HEK293 (cell line): ENCODE data around the gene GET3.

ENCODE experiments used
- CTCF ChIA-PET: fragments of 350-600 bp; formaldehyde crosslinking; extraction: SDS; loops from one replicate; lab custom pipeline; 2021; ENCODE audit warnings: antibody characterized with exemption; lab: Yijun Ruan, JAX
- POLR2A ChIA-PET: fragments of 300-600 bp; formaldehyde crosslinking; extraction: SDS; loops from one replicate; lab custom pipeline; 2020; ENCODE audit warnings: antibody characterized with exemption, inconsistent platforms; lab: Yijun Ruan, JAX
- H3K27ac ChIP-seq: fragments of 200-500 bp; sonication (Bioruptor generic); 2 replicates; pipeline ENCODE4 v1.5.1; 2014; ENCODE audit warnings: low read depth, low read length, control low read depth, inconsistent platforms; ENCODE audit errors: extremely low read depth
- H3K36me3 ChIP-seq, 2 experiments: fragments of 200-500 bp in 1 of 2; sonication (Bioruptor generic) in 1 of 2; 1 replicate in 1 of 2; 2 replicates in 1 of 2; pipeline ENCODE4 v1.5.1; 2014 to 2017; ENCODE audit warnings: inconsistent platforms in 2 of 2, low read length in 2 of 2; ENCODE audit not compliant: control insufficient read depth in 2 of 2, insufficient read depth in 1 of 2
- H3K4me1 ChIP-seq: fragments of 200-500 bp; sonication (Bioruptor generic); 2 replicates; pipeline ENCODE4 v1.5.1; 2014; ENCODE audit warnings: mild to moderate bottlenecking, low read length, inconsistent platforms; ENCODE audit not compliant: control insufficient read depth, insufficient read depth
- H3K4me3 ChIP-seq: 2 replicates; pipeline ENCODE4 v1.5.1; 2011; ENCODE audit warnings: low read depth, mild to moderate bottlenecking, control low read depth, low read length, moderate library complexity
- H3K9me3 ChIP-seq: fragments of 200-500 bp; sonication (Bioruptor generic); 2 replicates; pipeline ENCODE4 v1.5.1; 2014; ENCODE audit warnings: low read depth, low read length, inconsistent platforms; ENCODE audit not compliant: control insufficient read depth, insufficient read depth
- IKZF3 ChIP-seq: fragments of 450-650 bp; IDR thresholded peaks from 2 replicates; pipeline ENCODE4 v1.5.0; 2018; ENCODE audit warnings: missing biosample characterization, mild to moderate bottlenecking, missing genetic modification characterization, moderate library complexity
- KLF1 ChIP-seq: fragments of 450-650 bp; formaldehyde crosslinking; IDR thresholded peaks from 2 replicates; pipeline ENCODE4 v1.5.1; 2016; ENCODE audit warnings: missing biosample characterization, missing genetic modification characterization
- MEIS1 ChIP-seq: sonication (generic); formaldehyde crosslinking; IDR thresholded peaks from 2 replicates; pipeline ENCODE4 v1.8.1; 2022; ENCODE audit warnings: missing genetic modification reagents, mild to moderate bottlenecking, borderline replicate concordance
- OSR2 ChIP-seq: fragments of 450-650 bp; formaldehyde crosslinking; IDR thresholded peaks from 2 replicates; pipeline ENCODE4 v1.5.1; 2016; ENCODE audit warnings: missing biosample characterization, missing genetic modification characterization
- OVOL3 ChIP-seq: fragments of 450-650 bp; formaldehyde crosslinking; IDR thresholded peaks from 2 replicates; pipeline ENCODE4 v1.5.1; 2016; ENCODE audit warnings: missing biosample characterization, missing genetic modification characterization
- YY2 ChIP-seq: fragments of 450-650 bp; formaldehyde crosslinking; IDR thresholded peaks from 2 replicates; pipeline ENCODE4 v1.5.1; 2016; ENCODE audit warnings: missing biosample characterization, missing genetic modification characterization
- ZFP69B ChIP-seq: fragments of 450-650 bp; formaldehyde crosslinking; IDR thresholded peaks from 2 replicates; pipeline ENCODE4 v1.5.1; 2016; ENCODE audit warnings: missing biosample characterization, missing genetic modification characterization
- ZNF112 ChIP-seq: fragments of 450-650 bp; formaldehyde crosslinking; IDR thresholded peaks from 2 replicates; pipeline ENCODE4 v1.5.0; 2017; ENCODE audit warnings: missing biosample characterization, missing genetic modification characterization
- ZNF16 ChIP-seq: fragments of 450-650 bp; formaldehyde crosslinking; IDR thresholded peaks from 2 replicates; pipeline ENCODE4 v1.5.1; 2016; ENCODE audit warnings: low read depth, missing biosample characterization, missing genetic modification characterization
- ZNF2 ChIP-seq: fragments of 450-650 bp; formaldehyde crosslinking; IDR thresholded peaks from 2 replicates; pipeline ENCODE4 v1.5.1; 2016; ENCODE audit warnings: missing biosample characterization, missing genetic modification characterization
- ZNF341 ChIP-seq: fragments of 450-650 bp; formaldehyde crosslinking; IDR thresholded peaks from 2 replicates; pipeline ENCODE4; 2016; ENCODE audit warnings: low read depth, missing biosample characterization, missing genetic modification characterization
- ZNF521 ChIP-seq: fragments of 450-650 bp; formaldehyde crosslinking; IDR thresholded peaks from 2 replicates; pipeline ENCODE4 v1.5.1; 2017; ENCODE audit warnings: missing biosample characterization, mild to moderate bottlenecking, missing genetic modification characterization
- ZNF549 ChIP-seq: fragments of 450-650 bp; IDR thresholded peaks from 2 replicates; pipeline ENCODE4 v1.5.1; 2018; ENCODE audit warnings: missing biosample characterization, missing genetic modification characterization, mild to moderate bottlenecking, inconsistent platforms, moderate library complexity
- ZNF558 ChIP-seq: fragments of 450-650 bp; formaldehyde crosslinking; IDR thresholded peaks from 2 replicates; pipeline ENCODE4 v1.5.1; 2016; ENCODE audit warnings: missing biosample characterization, missing genetic modification characterization
- ZNF629 ChIP-seq: fragments of 450-650 bp; formaldehyde crosslinking; IDR thresholded peaks from 2 replicates; pipeline ENCODE4 v1.5.1; 2017; ENCODE audit warnings: missing biosample characterization, missing genetic modification characterization
- ZNF76 ChIP-seq: fragments of 450-650 bp; formaldehyde crosslinking; IDR thresholded peaks from 2 replicates; pipeline ENCODE4; 2016; ENCODE audit warnings: low read depth, missing biosample characterization, missing genetic modification characterization, borderline replicate concordance
- ZSCAN30 ChIP-seq: fragments of 450-650 bp; IDR thresholded peaks from 2 replicates; pipeline ENCODE4 v1.5.1; 2018; ENCODE audit warnings: missing biosample characterization, mild to moderate bottlenecking, missing genetic modification characterization, moderate library complexity
- TF ChIP-seq, protein P1 (sequence below): fragments of 450-650 bp; formaldehyde crosslinking; IDR thresholded peaks from 2 replicates; pipeline ENCODE4 v1.5.1; 2016; ENCODE audit warnings: missing biosample characterization, missing genetic modification characterization
- TF ChIP-seq, protein P2 (sequence below): fragments of 450-650 bp; formaldehyde crosslinking; IDR thresholded peaks from 2 replicates; pipeline ENCODE4; 2016; ENCODE audit warnings: missing biosample characterization, missing genetic modification characterization
- TF ChIP-seq, protein P3 (sequence below): fragments of 450-650 bp; formaldehyde crosslinking; IDR thresholded peaks from 2 replicates; pipeline ENCODE4 v1.5.1; 2016; ENCODE audit warnings: missing biosample characterization, missing genetic modification characterization
- TF ChIP-seq, protein P4 (sequence below): fragments of 450-650 bp; formaldehyde crosslinking; IDR thresholded peaks from 2 replicates; pipeline ENCODE4 v1.5.1; 2016; ENCODE audit warnings: missing biosample characterization, missing genetic modification characterization, borderline replicate concordance

Gene GET3

DNA sequence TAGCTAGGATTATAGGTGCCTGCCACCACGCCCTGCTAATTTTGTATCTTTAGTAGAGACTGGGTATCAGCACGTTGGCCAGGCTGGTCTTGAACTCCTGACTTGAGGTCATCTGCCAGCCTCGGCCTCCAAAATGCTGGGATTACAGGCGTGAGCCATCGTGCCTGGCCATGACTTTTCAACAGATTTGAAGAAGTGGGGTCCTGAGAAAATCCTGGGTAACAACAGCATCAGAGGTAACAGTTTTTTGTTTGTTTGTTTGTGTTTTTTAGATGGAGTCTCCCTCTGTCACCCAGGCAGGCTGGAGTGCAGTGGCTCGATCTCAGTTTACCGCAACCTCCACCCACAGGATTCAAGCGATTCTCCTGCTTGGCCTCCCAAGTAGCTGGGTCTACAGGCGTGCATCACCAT, 57.7 kb downstream of the GET3 start:
- no peak for TF ChIP-seq ZNF112 (tag by site-specific recombination)
- TF ChIP-seq KLF1 (tag by site-specific recombination), result no peak
- no peak for TF ChIP-seq ZNF2 (tag by site-specific recombination)
- no peak for TF ChIP-seq MEIS1 (CRISPR knock-in tag)
- TF ChIP-seq ZSCAN30 (tag by site-specific recombination), result no peak
- TF ChIP-seq YY2 (tag by site-specific recombination), result no peak
- no peak for TF ChIP-seq OVOL3 (tag by site-specific recombination)
- TF ChIP-seq, protein P1, sequence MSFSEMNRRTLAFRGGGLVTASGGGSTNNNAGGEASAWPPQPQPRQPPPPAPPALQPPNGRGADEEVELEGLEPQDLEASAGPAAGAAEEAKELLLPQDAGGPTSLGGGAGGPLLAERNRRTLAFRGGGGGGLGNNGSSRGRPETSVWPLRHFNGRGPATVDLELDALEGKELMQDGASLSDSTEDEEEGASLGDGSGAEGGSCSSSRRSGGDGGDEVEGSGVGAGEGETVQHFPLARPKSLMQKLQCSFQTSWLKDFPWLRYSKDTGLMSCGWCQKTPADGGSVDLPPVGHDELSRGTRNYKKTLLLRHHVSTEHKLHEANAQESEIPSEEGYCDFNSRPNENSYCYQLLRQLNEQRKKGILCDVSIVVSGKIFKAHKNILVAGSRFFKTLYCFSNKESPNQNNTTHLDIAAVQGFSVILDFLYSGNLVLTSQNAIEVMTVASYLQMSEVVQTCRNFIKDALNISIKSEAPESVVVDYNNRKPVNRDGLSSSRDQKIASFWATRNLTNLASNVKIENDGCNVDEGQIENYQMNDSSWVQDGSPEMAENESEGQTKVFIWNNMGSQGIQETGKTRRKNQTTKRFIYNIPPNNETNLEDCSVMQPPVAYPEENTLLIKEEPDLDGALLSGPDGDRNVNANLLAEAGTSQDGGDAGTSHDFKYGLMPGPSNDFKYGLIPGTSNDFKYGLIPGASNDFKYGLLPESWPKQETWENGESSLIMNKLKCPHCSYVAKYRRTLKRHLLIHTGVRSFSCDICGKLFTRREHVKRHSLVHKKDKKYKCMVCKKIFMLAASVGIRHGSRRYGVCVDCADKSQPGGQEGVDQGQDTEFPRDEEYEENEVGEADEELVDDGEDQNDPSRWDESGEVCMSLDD (tag by site-specific recombination), result no peak
- TF ChIP-seq ZNF558 (tag by site-specific recombination), result no peak
- no peak for TF ChIP-seq ZNF76 (tag by site-specific recombination)
- no peak for TF ChIP-seq OSR2 (tag by site-specific recombination)
- TF ChIP-seq, protein P2, sequence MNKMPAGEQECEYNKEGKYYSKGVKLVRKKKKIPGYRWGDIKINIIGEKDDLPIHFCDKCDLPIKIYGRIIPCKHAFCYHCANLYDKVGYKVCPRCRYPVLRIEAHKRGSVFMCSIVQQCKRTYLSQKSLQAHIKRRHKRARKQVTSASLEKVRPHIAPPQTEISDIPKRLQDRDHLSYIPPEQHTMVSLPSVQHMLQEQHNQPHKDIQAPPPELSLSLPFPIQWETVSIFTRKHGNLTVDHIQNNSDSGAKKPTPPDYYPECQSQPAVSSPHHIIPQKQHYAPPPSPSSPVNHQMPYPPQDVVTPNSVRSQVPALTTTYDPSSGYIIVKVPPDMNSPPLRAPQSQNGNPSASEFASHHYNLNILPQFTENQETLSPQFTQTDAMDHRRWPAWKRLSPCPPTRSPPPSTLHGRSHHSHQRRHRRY (tag by site-specific recombination), result no peak
- TF ChIP-seq ZNF16 (tag by site-specific recombination), result no peak
- TF ChIP-seq ZNF549 (tag by site-specific recombination), result no peak
- Histone ChIP-seq H3K27ac (no peak overlapping the region), H3K36me3 (peaks cover 14 to 20% of the 10 kb centered on the region in 2 experiments; a peak in 2 of 3 replicates), H3K4me3 (no peak overlapping the region), H3K4me1 (peaks cover 11% of the 10 kb centered on the region), H3K9me3 (no peaks in the 10 kb centered on the region)
- POLR2A ChIA-PET, result interaction anchor here (0.7 to 2.6 kb wide), 5 partner anchors 11 to 1134 kb away, joined by 3 to 12 read pairs (median 4); partner anchors contain the start of gene RNASEH2A
- CTCF ChIA-PET, result interaction anchor here (0.6 to 16.5 kb wide), 6 partner anchors 17 to 77 kb away, joined by 3 to 386 read pairs (median 27); partner anchors contain the start of gene HOOK2

DNA sequence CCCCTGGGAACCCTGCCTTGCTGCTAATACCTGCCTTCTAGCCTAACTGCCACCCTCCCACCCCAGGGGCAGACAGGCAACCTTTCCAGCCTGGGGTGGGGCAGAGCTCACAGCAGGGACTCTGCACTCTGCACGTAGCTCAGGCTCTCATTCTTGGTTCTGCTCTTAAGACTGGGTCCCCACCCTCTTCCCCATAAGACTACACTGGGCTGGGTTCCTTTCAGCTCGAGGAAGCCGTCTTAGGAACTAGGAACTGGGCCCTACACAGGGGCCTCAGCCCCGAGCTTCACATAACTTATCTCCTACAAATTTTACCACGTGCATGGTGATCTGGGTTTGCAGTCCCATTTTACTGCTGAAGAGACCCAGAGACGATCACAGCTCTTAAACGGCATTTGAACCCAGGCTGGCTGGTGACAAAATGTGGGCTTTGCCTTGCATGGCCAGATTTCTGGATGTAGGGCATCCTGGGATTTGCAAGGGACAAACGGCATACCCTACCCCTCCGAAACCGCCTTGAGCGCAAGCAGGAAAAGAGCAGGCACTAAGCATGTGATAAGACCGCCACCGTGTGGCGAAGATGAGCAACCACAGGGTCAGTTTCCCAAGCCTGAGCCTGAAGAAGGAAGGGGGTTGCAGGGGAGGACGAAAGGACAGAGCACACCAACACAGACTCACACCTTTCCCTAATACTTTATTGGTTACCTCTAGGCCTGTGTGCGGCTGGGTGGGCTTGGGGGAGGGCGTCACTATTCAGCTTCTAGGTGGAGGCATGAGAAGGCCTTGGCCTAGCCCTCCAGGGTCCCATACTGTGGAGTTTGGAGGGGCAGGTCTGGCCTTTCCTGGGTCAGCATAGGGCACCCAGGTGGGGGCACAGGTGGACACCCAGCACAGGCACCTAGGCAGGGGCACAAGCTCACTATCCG, 59.1 kb downstream of the GET3 start:
- Histone ChIP-seq H3K9me3 (no peaks in the 10 kb centered on the region), H3K36me3 (peaks cover 14 to 29% of the 10 kb centered on the region in 2 experiments; a peak in 2 of 3 replicates), H3K4me1 (peaks cover 4% of the 10 kb centered on the region), H3K4me3 (no peak overlapping the region), H3K27ac (no peak overlapping the region)
- ChIA-PET POLR2A (interaction anchor here (0.6 to 2.6 kb wide), 8 partner anchors 8 to 126 kb away, joined by 3 to 12 read pairs (median 6); partner anchors contain the start of gene RNASEH2A), CTCF (interaction anchor here (0.5 to 16.5 kb wide), 34 partner anchors 9 to 1047 kb away, joined by 3 to 386 read pairs (median 4); partner anchors contain the start of genes BEST2, HOOK2 and RNASEH2A)
- TF ChIP-seq, protein P3, sequence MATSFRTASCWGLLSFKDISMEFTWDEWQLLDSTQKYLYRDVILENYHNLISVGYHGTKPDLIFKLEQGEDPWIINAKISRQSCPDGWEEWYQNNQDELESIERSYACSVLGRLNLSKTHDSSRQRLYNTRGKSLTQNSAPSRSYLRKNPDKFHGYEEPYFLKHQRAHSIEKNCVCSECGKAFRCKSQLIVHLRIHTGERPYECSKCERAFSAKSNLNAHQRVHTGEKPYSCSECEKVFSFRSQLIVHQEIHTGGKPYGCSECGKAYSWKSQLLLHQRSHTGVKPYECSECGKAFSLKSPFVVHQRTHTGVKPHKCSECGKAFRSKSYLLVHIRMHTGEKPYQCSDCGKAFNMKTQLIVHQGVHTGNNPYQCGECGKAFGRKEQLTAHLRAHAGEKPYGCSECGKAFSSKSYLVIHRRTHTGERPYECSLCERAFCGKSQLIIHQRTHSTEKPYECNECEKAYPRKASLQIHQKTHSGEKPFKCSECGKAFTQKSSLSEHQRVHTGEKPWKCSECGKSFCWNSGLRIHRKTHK, result no peak
- TF ChIP-seq IKZF3 (tag by site-specific recombination) (peak; percentile 43; the same call in 1 of the 2 replicates), ZNF629 (tag by site-specific recombination) (0 out of 2 replicates have a peak, but pooled peaks have one; percentile 29), ZFP69B (tag by site-specific recombination) (0 out of 2 replicates have a peak, but pooled peaks have one; percentile 28), MEIS1 (CRISPR knock-in tag) (no peak), ZNF341 (tag by site-specific recombination) (no peak), ZNF521 (tag by site-specific recombination) (no peak)
- TF ChIP-seq, protein P4, sequence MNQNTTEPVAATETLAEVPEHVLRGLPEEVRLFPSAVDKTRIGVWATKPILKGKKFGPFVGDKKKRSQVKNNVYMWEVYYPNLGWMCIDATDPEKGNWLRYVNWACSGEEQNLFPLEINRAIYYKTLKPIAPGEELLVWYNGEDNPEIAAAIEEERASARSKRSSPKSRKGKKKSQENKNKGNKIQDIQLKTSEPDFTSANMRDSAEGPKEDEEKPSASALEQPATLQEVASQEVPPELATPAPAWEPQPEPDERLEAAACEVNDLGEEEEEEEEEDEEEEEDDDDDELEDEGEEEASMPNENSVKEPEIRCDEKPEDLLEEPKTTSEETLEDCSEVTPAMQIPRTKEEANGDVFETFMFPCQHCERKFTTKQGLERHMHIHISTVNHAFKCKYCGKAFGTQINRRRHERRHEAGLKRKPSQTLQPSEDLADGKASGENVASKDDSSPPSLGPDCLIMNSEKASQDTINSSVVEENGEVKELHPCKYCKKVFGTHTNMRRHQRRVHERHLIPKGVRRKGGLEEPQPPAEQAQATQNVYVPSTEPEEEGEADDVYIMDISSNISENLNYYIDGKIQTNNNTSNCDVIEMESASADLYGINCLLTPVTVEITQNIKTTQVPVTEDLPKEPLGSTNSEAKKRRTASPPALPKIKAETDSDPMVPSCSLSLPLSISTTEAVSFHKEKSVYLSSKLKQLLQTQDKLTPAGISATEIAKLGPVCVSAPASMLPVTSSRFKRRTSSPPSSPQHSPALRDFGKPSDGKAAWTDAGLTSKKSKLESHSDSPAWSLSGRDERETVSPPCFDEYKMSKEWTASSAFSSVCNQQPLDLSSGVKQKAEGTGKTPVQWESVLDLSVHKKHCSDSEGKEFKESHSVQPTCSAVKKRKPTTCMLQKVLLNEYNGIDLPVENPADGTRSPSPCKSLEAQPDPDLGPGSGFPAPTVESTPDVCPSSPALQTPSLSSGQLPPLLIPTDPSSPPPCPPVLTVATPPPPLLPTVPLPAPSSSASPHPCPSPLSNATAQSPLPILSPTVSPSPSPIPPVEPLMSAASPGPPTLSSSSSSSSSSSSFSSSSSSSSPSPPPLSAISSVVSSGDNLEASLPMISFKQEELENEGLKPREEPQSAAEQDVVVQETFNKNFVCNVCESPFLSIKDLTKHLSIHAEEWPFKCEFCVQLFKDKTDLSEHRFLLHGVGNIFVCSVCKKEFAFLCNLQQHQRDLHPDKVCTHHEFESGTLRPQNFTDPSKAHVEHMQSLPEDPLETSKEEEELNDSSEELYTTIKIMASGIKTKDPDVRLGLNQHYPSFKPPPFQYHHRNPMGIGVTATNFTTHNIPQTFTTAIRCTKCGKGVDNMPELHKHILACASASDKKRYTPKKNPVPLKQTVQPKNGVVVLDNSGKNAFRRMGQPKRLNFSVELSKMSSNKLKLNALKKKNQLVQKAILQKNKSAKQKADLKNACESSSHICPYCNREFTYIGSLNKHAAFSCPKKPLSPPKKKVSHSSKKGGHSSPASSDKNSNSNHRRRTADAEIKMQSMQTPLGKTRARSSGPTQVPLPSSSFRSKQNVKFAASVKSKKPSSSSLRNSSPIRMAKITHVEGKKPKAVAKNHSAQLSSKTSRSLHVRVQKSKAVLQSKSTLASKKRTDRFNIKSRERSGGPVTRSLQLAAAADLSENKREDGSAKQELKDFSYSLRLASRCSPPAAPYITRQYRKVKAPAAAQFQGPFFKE, result no peak
